H9 (cell line): ENCODE measurements around the gene AKR1B15. TPM values are rescaled to one million over a fixed set of nuclear protein-coding genes. Genes with fewer than 3 reads are reported as not detected.

ENCODE experiments used
- DNase-seq: peaks from one replicate; pipeline ENCODE4 v3.0.0-alpha.2; 2017
- H2AFZ ChIP-seq: one replicate; pipeline ENCODE4 v1.6.1; 2013; ENCODE audit warnings: mild to moderate bottlenecking, low read length, control low read depth, moderate library complexity
- H2AK5ac ChIP-seq: 2 replicates; pipeline ENCODE4 v1.6.1; 2013; ENCODE audit warnings: low read length, control low read depth, mixed read lengths; ENCODE audit not compliant: insufficient read length
- H2BK120ac ChIP-seq: one replicate; pipeline ENCODE4 v1.6.1; 2013; ENCODE audit warnings: low read depth, mild to moderate bottlenecking, low read length, control low read depth, inconsistent platforms; ENCODE audit not compliant: poor library complexity, severe bottlenecking
- H2BK12ac ChIP-seq: 2 replicates; pipeline ENCODE4 v1.6.1; 2013; ENCODE audit warnings: low read length, control low read depth, mixed read lengths, low read depth; ENCODE audit not compliant: insufficient read length
- H2BK15ac ChIP-seq: 2 replicates; pipeline ENCODE4 v1.6.1; 2013; ENCODE audit warnings: low read depth, low read length, control low read depth
- H2BK20ac ChIP-seq: one replicate; pipeline ENCODE4 v1.6.1; 2013; ENCODE audit warnings: low read depth, mild to moderate bottlenecking, low read length, control low read depth, inconsistent platforms; ENCODE audit not compliant: poor library complexity, severe bottlenecking
- H2BK5ac ChIP-seq: 2 replicates; pipeline ENCODE4 v1.6.1; 2013; ENCODE audit warnings: low read length, control low read depth, mixed read lengths; ENCODE audit not compliant: insufficient read length
- H3K14ac ChIP-seq: 2 replicates; pipeline ENCODE4 v1.6.1; 2013; ENCODE audit warnings: low read length, control low read depth; ENCODE audit not compliant: insufficient read depth
- H3K18ac ChIP-seq: 2 replicates; pipeline ENCODE4 v1.6.1; 2013; ENCODE audit warnings: low read depth, mild to moderate bottlenecking, mixed read lengths, low read length, control low read depth; ENCODE audit not compliant: insufficient read length
- H3K23ac ChIP-seq: 2 replicates; pipeline ENCODE4 v1.6.1; 2013; ENCODE audit warnings: low read length, control low read depth, mixed read lengths, low read depth; ENCODE audit not compliant: insufficient read length
- H3K23me2 ChIP-seq: 2 replicates; pipeline ENCODE4 v1.6.1; 2013; ENCODE audit warnings: low read depth, mild to moderate bottlenecking, mixed read lengths, low read length, control low read depth; ENCODE audit not compliant: insufficient read length, poor library complexity, severe bottlenecking
- H3K27ac ChIP-seq: 2 replicates; pipeline ENCODE4 v1.5.1; 2013; ENCODE audit warnings: low read length, control low read depth, mixed read lengths, low read depth; ENCODE audit not compliant: insufficient read length
- H3K27me3 ChIP-seq: 2 replicates; pipeline ENCODE4 v1.6.1; 2013; ENCODE audit warnings: low read length, control low read depth, inconsistent platforms; ENCODE audit not compliant: insufficient read depth
- H3K4ac ChIP-seq: 2 replicates; pipeline ENCODE4 v1.6.1; 2013; ENCODE audit warnings: low read depth, mild to moderate bottlenecking, control low read depth, inconsistent platforms, low read length, moderate library complexity
- H3K4me1 ChIP-seq: 2 replicates; pipeline ENCODE4 v1.6.1; 2013; ENCODE audit warnings: low read length, control low read depth, inconsistent platforms; ENCODE audit not compliant: insufficient read depth
- H3K4me2 ChIP-seq: 2 replicates; pipeline ENCODE4 v1.6.1; 2013; ENCODE audit warnings: low read length, control low read depth, mixed read lengths; ENCODE audit not compliant: insufficient read length, insufficient read depth
- H3K56ac ChIP-seq: 2 replicates; pipeline ENCODE4 v1.6.1; 2013; ENCODE audit warnings: low read depth, mild to moderate bottlenecking, mixed read lengths, low read length, control low read depth; ENCODE audit not compliant: insufficient read length
- H3K79me1 ChIP-seq: 2 replicates; pipeline ENCODE4 v1.6.1; 2013; ENCODE audit warnings: low read depth, mild to moderate bottlenecking, moderate library complexity, low read length, control low read depth, inconsistent platforms; ENCODE audit not compliant: insufficient read depth, poor library complexity, severe bottlenecking
- H3K79me2 ChIP-seq: 2 replicates; pipeline ENCODE4 v1.6.1; 2013; ENCODE audit warnings: low read length, control low read depth, inconsistent platforms; ENCODE audit not compliant: insufficient read depth
- H3K9ac ChIP-seq: 2 replicates; pipeline ENCODE4 v1.6.1; 2013; ENCODE audit warnings: low read length, control low read depth, mixed read lengths; ENCODE audit not compliant: insufficient read length; ENCODE audit errors: extremely low read depth
- H3K9me3 ChIP-seq: one replicate; pipeline ENCODE4 v1.6.1; 2013; ENCODE audit warnings: low read depth, low read length, inconsistent platforms; ENCODE audit not compliant: control insufficient read depth
- H3T11ph ChIP-seq: one replicate; pipeline ENCODE4 v1.6.1; 2013; ENCODE audit warnings: mild to moderate bottlenecking, low read length, control low read depth, inconsistent platforms
- H4K20me1 ChIP-seq: one replicate; pipeline ENCODE4 v1.6.1; 2013; ENCODE audit not compliant: control insufficient read depth, insufficient read length, insufficient read depth
- H4K5ac ChIP-seq: 2 replicates; pipeline ENCODE4 v1.6.1; 2013; ENCODE audit warnings: low read depth, mild to moderate bottlenecking, mixed read lengths, low read length, control low read depth; ENCODE audit not compliant: insufficient read length
- H4K8ac ChIP-seq: replicated peaks from 2 replicates; pipeline ENCODE4 v1.6.1; 2013; ENCODE audit warnings: low read length, control low read depth, mixed read lengths, low read depth; ENCODE audit not compliant: insufficient read length
- H4K91ac ChIP-seq: 2 replicates; pipeline ENCODE4 v1.6.1; 2013; ENCODE audit warnings: low read depth, mild to moderate bottlenecking, moderate library complexity, mixed read lengths, low read length, control low read depth; ENCODE audit not compliant: insufficient read length
- H3K27ac Mint-ChIP-seq, 3 experiments: 2 replicates in 2 of 3; 3 replicates in 1 of 3; pipeline ENCODE4 v1.8.0; 2020 to 2021; ENCODE audit warnings: mixed read lengths in 3 of 3, mild to moderate bottlenecking in 1 of 3, moderate library complexity in 1 of 3
- H3K27me3 Mint-ChIP-seq: 2 replicates; pipeline ENCODE4 v1.8.0; 2021; ENCODE audit warnings: low read depth, mild to moderate bottlenecking, moderate library complexity, mixed read lengths
- H3K36me3 Mint-ChIP-seq, 3 experiments: 2 replicates in 2 of 3; 3 replicates in 1 of 3; pipeline ENCODE4 v1.8.0; 2020 to 2021; ENCODE audit warnings: low read depth in 3 of 3, mixed read lengths in 3 of 3; ENCODE audit not compliant: insufficient read depth in 1 of 3
- H3K4me1 Mint-ChIP-seq, 2 experiments: 2 replicates each; pipeline ENCODE4 v1.8.0; 2020; ENCODE audit warnings: mixed read lengths in 2 of 2
- H3K4me3 Mint-ChIP-seq, 2 experiments: 2 replicates in 1 of 2; 3 replicates in 1 of 2; pipeline ENCODE4 v1.8.0; 2020 to 2021; ENCODE audit warnings: mild to moderate bottlenecking in 2 of 2, mixed read lengths in 2 of 2, moderate library complexity in 1 of 2
- H3K9me3 Mint-ChIP-seq, 2 experiments: 2 replicates in 1 of 2; 3 replicates in 1 of 2; pipeline ENCODE4 v1.8.0; 2020; ENCODE audit warnings: mild to moderate bottlenecking in 2 of 2, mixed read lengths in 2 of 2, moderate library complexity in 1 of 2
- CTCF ChIP-seq: fragments of 200-600 bp; sonication (generic); conservative IDR thresholded peaks from 3 replicates; pipeline ENCODE4 v1.8.0; 2021; ENCODE audit warnings: antibody characterized with exemption, mild to moderate bottlenecking
- WGBS: extraction: QIAGEN DNeasy Blood & Tissue Kit; methylation state at CpG from one replicate; pipeline ENCODE4 v1.1.7; 2013; ENCODE audit warnings: missing lambda C conversion rate, low lambda C conversion rate, mixed read lengths; ENCODE audit not compliant: insufficient read length; ENCODE audit errors: extremely low coverage; 5-methylcytosine and 5-hydroxymethylcytosine counted together
- total RNA-seq: library from RNA; stranded (reverse); gene quantifications from 2 replicates; pipeline ENCODE4 v1.2.1, GENCODE V29; 2021

The AKR1B15 gene
- total RNA-seq, 1 experiment from 2014 or later = not detected

GRCh38 chr7:134549366-134549765 lies 456 bp downstream of the AKR1B15 start:
- no peak overlapping the region for H3K56ac ChIP-seq
- H4K5ac ChIP-seq = no peak overlapping the region
- no peak overlapping the region for H2BK12ac ChIP-seq
- no peak overlapping the region for H2BK5ac ChIP-seq
- H3K14ac ChIP-seq = no peak overlapping the region
- no peak overlapping the region for H4K8ac ChIP-seq
- no peak for DNase-seq
- no peaks in the 10 kb centered on the region for H3K79me1 ChIP-seq
- H3K27me3 ChIP-seq = no peaks in the 10 kb centered on the region
- no peak overlapping the region for H3K4ac ChIP-seq
- no CpG with 5 or more reads among the region's 8 CpGs for WGBS
- no peak overlapping the region for H2BK120ac ChIP-seq
- H3K79me2 ChIP-seq = no peaks in the 10 kb centered on the region
- no peak overlapping the region for H3K9ac ChIP-seq
- H2BK20ac ChIP-seq = no peak overlapping the region
- peaks cover 4% of the 10 kb centered on the region for H3K23me2 ChIP-seq
- peaks cover 41 to 52% of the 10 kb centered on the region in 2 experiments for H3K4me1 Mint-ChIP-seq
- no peak overlapping the region for H3T11ph ChIP-seq
- no peak overlapping the region for H3K18ac ChIP-seq
- H3K27ac ChIP-seq = no peak overlapping the region
- H3K9me3 Mint-ChIP-seq = no peaks in the 10 kb centered on the region
- H3K27me3 Mint-ChIP-seq = peaks cover 12% of the 10 kb centered on the region
- H2AFZ ChIP-seq = no peak overlapping the region
- no peak overlapping the region for H4K91ac ChIP-seq
- no peak overlapping the region for H3K4me3 Mint-ChIP-seq
- no peak overlapping the region for H3K4me2 ChIP-seq
- H2AK5ac ChIP-seq = no peak overlapping the region
- H3K4me1 ChIP-seq = peaks cover 5% of the 10 kb centered on the region; the same call in 1 of the 2 replicates
- no peaks in the 10 kb centered on the region for H3K9me3 ChIP-seq
- H3K23ac ChIP-seq = no peak overlapping the region
- no peak for TF ChIP-seq CTCF
- no peaks in the 10 kb centered on the region for H4K20me1 ChIP-seq
- no peak overlapping the region; a peak in 1 of 7 replicates for H3K27ac Mint-ChIP-seq
- H3K36me3 Mint-ChIP-seq = no peaks in the 10 kb centered on the region
- H2BK15ac ChIP-seq = no peak overlapping the region
